Caco-2 (cell line): Measurements from ENCODE around the gene TTC28. TPM values are rescaled to one million over a fixed set of nuclear protein-coding genes. Genes with fewer than 3 reads are reported as not detected.

Source experiments
- BruUV-seq: library from RNA; stranded (reverse); fragments of 400-500 nt; replicated peaks from 2 replicates; lab custom pipeline; 2021; lab: Mats Ljungman, UMichigan
- CTCF ChIA-PET: fragments of 300-600 bp; sonication (Branson Sonifier 250); formaldehyde crosslinking; loops from one replicate; lab custom pipeline; 2022; ENCODE audit warnings: antibody characterized with exemption; lab: Charles Lee
- POLR2A ChIA-PET: fragments of 300-600 bp; sonication (Branson Sonifier 250); formaldehyde crosslinking; loops from one replicate; lab custom pipeline; 2022; ENCODE audit warnings: antibody characterized with exemption; lab: Charles Lee
- DNase-seq, 2 experiments: peaks; one replicate each; pipeline versions ENCODE4 v3.0.0 to v3.0.0-alpha.2; 2020 to 2022
- H3K27me3 ChIP-seq: replicated peaks from 2 replicates; pipeline ENCODE4 v1.6.0; 2011; ENCODE audit warnings: low read length; ENCODE audit not compliant: control insufficient read depth, insufficient read depth
- H3K36me3 ChIP-seq: 2 replicates; pipeline ENCODE4 v1.5.1; 2011; ENCODE audit warnings: low read length; ENCODE audit not compliant: control insufficient read depth, insufficient read depth
- H3K4me1 ChIP-seq: fragments of 250-450 bp; sonication (Bioruptor Pico); 2 replicates; pipeline ENCODE4 v1.5.1; 2020; ENCODE audit warnings: mild to moderate bottlenecking
- H3K4me3 ChIP-seq: 2 replicates; pipeline ENCODE4 v1.5.1; 2011; ENCODE audit warnings: low read depth, mild to moderate bottlenecking, control low read depth, low read length
- H3K9me3 ChIP-seq: fragments of 250-450 bp; sonication (Bioruptor Pico); 2 replicates; pipeline ENCODE4 v1.5.1; 2020; ENCODE audit warnings: mild to moderate bottlenecking, moderate library complexity
- H3K27ac Mint-ChIP-seq: one replicate; pipeline ENCODE4 v1.8.0; 2022; ENCODE audit warnings: mixed read lengths; ENCODE audit not compliant: unreplicated experiment
- H3K27me3 Mint-ChIP-seq: one replicate; pipeline ENCODE4 v1.8.0; 2022; ENCODE audit warnings: mixed read lengths; ENCODE audit not compliant: insufficient read depth, unreplicated experiment
- H3K36me3 Mint-ChIP-seq: one replicate; pipeline ENCODE4 v1.8.0; 2022; ENCODE audit warnings: mild to moderate bottlenecking, mixed read lengths; ENCODE audit not compliant: insufficient read depth, unreplicated experiment
- H3K4me1 Mint-ChIP-seq: one replicate; pipeline ENCODE4 v1.8.0; 2022; ENCODE audit warnings: low read depth, mixed read lengths; ENCODE audit not compliant: unreplicated experiment
- H3K4me3 Mint-ChIP-seq: one replicate; pipeline ENCODE4 v1.8.0; 2022; ENCODE audit warnings: mild to moderate bottlenecking, moderate library complexity, mixed read lengths; ENCODE audit not compliant: unreplicated experiment
- H3K9me3 Mint-ChIP-seq: one replicate; pipeline ENCODE4 v1.8.0; 2022; ENCODE audit warnings: mixed read lengths; ENCODE audit not compliant: unreplicated experiment
- intact Hi-C: fragments of 100-400 bp; cut with micrococcal nuclease; formaldehyde crosslinking; loops from one replicate; pipeline ENCODE4 v1.10.0; 2022; ENCODE audit not compliant: unreplicated experiment
- total RNA-seq: library from RNA; stranded (reverse); gene quantifications from 2 replicates; pipeline ENCODE4 v1.2.3, GENCODE V29; 2022
- TF ChIP-seq, protein P1 (sequence below), 2 experiments: fragments of 200-600 bp in 1 of 2; IDR thresholded peaks; 1 replicate in 1 of 2; 2 replicates in 1 of 2; pipeline versions ENCODE4 v1.5.1 to v1.8.0; 2011 to 2022; ENCODE audit warnings: antibody characterized with exemption in 1 of 2, control low read depth in 1 of 2, inconsistent platforms in 1 of 2, low read depth in 1 of 2, low read length in 1 of 2, mild to moderate bottlenecking in 1 of 2, moderate library complexity in 1 of 2; ENCODE audit not compliant: insufficient read depth in 1 of 2, severe bottlenecking in 1 of 2, unreplicated experiment in 1 of 2

Gene TTC28
- total RNA-seq, 1 experiment from 2014 or later: 12.0 TPM

DNA sequence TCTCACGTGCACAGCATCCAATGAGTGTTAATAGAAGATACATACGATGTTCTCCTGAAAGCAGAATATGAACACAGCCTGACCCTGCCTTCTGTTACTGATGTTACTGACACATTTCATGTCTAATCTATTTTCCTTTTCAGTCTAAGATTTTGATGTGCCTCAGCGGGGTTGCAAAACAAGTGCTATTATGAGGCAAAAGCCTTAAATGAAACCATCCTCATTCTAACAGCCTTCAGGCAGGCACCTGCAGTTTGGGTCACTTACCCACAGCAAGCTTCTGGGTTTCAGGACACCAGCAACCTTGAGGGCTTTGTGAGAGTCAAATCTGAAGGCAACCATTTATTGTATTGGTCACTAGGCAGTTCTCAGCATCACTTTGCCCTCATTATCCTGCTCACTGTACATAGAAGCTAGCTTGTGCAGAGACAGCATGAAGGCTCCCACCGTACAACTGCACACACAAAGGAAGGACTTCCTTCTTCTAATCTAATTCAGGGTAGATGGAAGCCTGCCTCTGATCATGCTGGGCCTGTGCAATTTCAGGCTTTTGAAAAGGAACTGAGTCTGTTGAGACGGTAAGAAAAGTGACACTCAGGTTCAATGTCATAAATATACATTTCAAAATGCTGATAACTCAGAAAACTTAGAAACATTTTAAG lies 577.4 kb downstream of the TTC28 start:
- no peaks in the 10 kb centered on the region for H3K36me3 ChIP-seq
- H3K4me3 ChIP-seq: no peak overlapping the region
- Mint-ChIP-seq H3K4me1 (no peaks in the 10 kb centered on the region), H3K27ac (no peak overlapping the region), H3K4me3 (no peak overlapping the region), H3K27me3 (no peaks in the 10 kb centered on the region), H3K9me3 (no peaks in the 10 kb centered on the region), H3K36me3 (no peaks in the 10 kb centered on the region)
- no peak for DNase-seq
- POLR2A ChIA-PET: no interaction called here
- H3K9me3 ChIP-seq: no peaks in the 10 kb centered on the region
- TF ChIP-seq, protein P1, sequence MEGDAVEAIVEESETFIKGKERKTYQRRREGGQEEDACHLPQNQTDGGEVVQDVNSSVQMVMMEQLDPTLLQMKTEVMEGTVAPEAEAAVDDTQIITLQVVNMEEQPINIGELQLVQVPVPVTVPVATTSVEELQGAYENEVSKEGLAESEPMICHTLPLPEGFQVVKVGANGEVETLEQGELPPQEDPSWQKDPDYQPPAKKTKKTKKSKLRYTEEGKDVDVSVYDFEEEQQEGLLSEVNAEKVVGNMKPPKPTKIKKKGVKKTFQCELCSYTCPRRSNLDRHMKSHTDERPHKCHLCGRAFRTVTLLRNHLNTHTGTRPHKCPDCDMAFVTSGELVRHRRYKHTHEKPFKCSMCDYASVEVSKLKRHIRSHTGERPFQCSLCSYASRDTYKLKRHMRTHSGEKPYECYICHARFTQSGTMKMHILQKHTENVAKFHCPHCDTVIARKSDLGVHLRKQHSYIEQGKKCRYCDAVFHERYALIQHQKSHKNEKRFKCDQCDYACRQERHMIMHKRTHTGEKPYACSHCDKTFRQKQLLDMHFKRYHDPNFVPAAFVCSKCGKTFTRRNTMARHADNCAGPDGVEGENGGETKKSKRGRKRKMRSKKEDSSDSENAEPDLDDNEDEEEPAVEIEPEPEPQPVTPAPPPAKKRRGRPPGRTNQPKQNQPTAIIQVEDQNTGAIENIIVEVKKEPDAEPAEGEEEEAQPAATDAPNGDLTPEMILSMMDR (IDR thresholded peaks at IDR 0.05; ENCODE audit: insufficient read depth in 1 of 2, low read depth in 1 of 2, low read length in 1 of 2, severe bottlenecking in 1 of 2, unreplicated experiment in 1 of 2): no peak
- no TSS peak for BruUV-seq
- intact Hi-C loops: no loop called here
- CTCF ChIA-PET: no interaction called here
- H3K4me1 ChIP-seq: no peaks in the 10 kb centered on the region
- no peaks in the 10 kb centered on the region for H3K27me3 ChIP-seq

DNA sequence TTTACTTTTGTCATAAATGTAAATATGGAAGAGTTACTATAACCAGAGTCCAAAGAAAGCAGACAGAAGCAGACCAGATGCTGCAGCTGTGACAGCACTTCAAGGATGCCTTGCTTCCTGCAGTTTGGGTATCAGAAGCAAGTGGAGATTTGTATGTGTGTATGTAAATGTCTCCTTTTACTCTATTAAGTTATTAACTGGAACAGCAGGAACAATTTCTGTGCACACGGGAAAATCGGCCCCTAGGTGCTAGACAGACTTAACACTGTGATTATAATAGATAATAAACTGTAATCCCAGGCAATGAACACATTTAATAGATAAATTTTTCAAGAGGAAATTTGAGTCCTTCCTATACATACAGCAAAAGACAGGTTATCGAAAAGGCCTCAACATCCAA lies 582.0 kb downstream of the TTC28 start:
- no peak overlapping the region for H3K4me3 Mint-ChIP-seq
- H3K27me3 ChIP-seq: no peaks in the 10 kb centered on the region
- DNase-seq: no peak
- no peaks in the 10 kb centered on the region for H3K9me3 Mint-ChIP-seq
- TF ChIP-seq, protein P1 (IDR thresholded peaks at IDR 0.05; ENCODE audit: insufficient read depth in 1 of 2, low read depth in 1 of 2, low read length in 1 of 2, severe bottlenecking in 1 of 2, unreplicated experiment in 1 of 2): no peak
- H3K27me3 Mint-ChIP-seq: no peaks in the 10 kb centered on the region
- no peaks in the 10 kb centered on the region for H3K4me1 ChIP-seq
- no peak overlapping the region for H3K27ac Mint-ChIP-seq
- POLR2A ChIA-PET: no interaction called here
- CTCF ChIA-PET: no interaction called here
- H3K36me3 Mint-ChIP-seq: no peaks in the 10 kb centered on the region
- H3K4me3 ChIP-seq: no peak overlapping the region
- intact Hi-C loops: no loop called here
- no peaks in the 10 kb centered on the region for H3K9me3 ChIP-seq
- BruUV-seq: no TSS peak
- no peaks in the 10 kb centered on the region for H3K36me3 ChIP-seq
- H3K4me1 Mint-ChIP-seq: no peaks in the 10 kb centered on the region

DNA sequence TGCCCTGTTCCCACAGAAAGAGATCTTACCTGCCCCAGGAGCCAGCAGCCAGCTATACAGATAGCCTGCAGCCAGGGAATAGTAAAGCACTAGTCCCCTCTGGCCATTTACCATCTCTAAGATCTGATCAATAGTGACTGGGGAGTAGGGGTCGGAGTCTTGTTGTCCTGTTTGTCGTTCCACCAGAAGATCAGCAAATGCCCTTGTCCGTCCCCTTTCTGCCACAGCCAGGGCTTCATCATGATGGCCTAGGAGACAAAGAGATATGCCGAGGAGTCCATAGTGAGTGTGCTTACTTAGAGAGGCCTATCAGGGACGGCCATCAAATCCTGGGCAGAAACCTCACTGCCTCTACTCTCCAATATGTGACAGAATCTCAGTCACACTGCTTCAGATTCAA lies 583.5 kb downstream of the TTC28 start:
- ChIA-PET POLR2A (no interaction called here), CTCF (no interaction called here)
- Histone ChIP-seq H3K9me3 (no peaks in the 10 kb centered on the region), H3K4me1 (no peaks in the 10 kb centered on the region), H3K27me3 (no peaks in the 10 kb centered on the region), H3K36me3 (no peaks in the 10 kb centered on the region), H3K4me3 (no peak overlapping the region)
- TF ChIP-seq, protein P1 (IDR thresholded peaks at IDR 0.05; ENCODE audit: insufficient read depth in 1 of 2, low read depth in 1 of 2, low read length in 1 of 2, severe bottlenecking in 1 of 2, unreplicated experiment in 1 of 2): no peak
- H3K4me1 Mint-ChIP-seq: no peaks in the 10 kb centered on the region
- intact Hi-C loops: no loop called here
- no peaks in the 10 kb centered on the region for H3K9me3 Mint-ChIP-seq
- DNase-seq: no peak
- BruUV-seq: no TSS peak
- H3K4me3 Mint-ChIP-seq: no peak overlapping the region
- no peaks in the 10 kb centered on the region for H3K36me3 Mint-ChIP-seq
- no peak overlapping the region for H3K27ac Mint-ChIP-seq
- no peaks in the 10 kb centered on the region for H3K27me3 Mint-ChIP-seq
